Hematopoietic multipotent progenitor cell treated with erythropoietin and hydrocortisone succinate and interleukin-3 and kit ligand, for 4 days (in vitro differentiated cells): ENCODE measurements around the gene IL12A.

ENCODE experiments used
- DNase-seq: peaks from one replicate; pipeline ENCODE4 v3.0.0-alpha.2; 2015

The IL12A gene

DNA sequence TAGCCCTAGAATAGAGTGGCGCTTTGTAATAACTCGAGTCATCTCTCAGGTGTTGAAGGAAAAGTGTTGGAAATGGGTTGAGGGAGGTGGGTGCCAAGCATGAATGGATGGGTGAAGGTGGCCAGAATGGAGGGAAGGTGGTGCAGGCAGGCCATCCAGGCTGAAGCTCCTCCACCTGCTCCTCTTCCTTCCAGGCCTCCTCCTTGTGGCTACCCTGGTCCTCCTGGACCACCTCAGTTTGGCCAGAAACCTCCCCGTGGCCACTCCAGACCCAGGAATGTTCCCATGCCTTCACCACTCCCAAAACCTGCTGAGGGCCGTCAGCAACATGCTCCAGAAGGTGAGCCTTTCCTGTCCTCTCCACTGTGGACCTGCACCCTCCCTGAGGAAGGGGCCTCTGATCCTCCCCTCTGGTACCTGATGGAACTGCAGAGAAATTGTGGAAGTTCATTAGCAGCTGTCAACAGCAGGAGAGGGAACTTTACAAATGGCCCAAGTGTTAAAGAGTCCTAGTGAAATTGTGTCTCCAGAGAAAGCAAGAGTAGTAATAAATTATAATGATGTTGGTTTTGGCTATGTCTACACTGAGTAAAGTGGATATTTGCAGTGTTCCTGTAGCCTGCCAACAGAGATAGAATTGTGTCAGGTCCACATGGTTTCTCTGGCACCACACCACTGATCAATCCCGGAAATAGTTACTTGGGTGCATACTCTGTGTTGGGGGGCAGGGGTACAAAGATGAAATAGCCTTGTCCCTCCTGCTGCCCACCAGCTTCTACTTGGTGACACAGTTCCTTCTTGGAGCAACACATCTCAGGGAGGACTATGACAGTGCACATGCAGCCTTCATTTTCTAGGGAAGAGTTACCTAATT is 1.6 kb downstream of the IL12A start:
- peak; percentile 34 for DNase-seq

DNA sequence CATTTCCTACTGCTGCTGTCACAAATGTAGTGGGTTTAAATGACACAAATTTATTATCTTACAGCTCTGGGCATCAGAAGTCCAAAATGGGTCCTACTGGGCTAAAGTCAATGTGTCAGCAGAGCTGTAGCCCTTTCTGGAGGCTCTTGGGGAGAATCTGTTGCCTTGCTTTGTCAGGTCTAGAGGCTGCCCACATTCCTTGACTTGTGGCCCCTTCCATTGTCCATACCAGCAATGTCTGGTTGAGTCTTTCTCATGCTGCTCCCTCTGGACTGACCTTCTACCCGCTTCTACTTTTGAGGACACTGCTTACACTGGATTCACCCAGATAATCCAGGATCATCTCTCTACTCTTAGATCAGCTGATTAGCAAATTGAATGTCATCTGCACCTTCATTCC is 3.0 kb downstream of the IL12A start:
- DNase-seq = no peak

DNA sequence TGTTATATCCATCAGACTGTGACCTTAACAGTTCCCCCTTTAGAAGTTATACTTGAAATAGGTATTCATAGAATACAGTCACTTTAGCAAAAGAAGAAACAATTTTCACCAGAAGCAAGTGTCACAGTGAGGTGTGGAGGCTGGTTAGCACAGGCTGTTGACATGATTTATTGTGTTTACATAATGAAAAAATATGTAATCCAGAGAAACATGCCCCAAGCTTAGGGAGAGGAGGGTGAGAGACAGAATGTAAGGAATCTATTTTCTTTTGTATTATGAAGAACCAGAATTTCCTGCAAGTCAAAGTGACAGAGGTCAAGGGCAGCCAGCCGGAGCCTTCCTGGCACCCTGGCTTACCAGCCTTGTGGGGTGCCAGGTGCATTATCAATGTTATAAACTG is 4.0 kb downstream of the IL12A start:
- DNase-seq = no peak

DNA sequence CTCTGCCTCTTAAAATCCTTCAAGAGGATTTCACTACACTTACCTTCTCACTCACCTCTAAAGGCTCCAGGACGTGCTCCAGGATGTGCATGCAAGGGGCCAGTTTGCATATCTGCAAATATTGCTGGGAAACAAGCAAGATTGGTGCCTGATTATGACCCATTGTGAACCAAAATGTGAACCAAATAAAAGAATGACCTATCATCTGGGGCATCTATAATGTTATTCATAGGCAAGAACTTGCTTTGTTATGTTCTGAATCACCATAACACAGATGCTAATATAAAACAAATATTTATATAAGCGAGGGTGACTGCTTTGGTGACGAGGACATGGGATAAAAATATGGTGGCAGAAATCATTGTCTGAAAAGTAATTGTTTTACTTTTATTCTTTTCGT is 5.5 kb downstream of the IL12A start:
- no peak for DNase-seq

DNA sequence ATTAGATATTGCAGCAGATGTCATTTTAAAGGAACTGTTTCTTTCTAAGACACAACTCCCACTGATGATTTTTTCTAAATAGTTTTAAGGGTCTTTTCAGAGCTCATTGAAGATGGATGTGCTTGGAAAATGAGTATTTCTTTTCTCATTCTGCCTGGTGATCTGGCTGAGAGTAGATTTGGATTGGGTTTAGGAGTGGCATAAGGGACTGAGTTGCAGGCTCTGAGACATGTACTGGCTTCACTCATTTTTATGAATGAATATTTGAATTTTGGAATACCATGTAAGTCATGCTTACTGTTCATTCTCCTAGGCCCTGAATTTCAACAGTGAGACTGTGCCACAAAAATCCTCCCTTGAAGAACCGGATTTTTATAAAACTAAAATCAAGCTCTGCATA is 6.5 kb downstream of the IL12A start:
- no peak for DNase-seq

DNA sequence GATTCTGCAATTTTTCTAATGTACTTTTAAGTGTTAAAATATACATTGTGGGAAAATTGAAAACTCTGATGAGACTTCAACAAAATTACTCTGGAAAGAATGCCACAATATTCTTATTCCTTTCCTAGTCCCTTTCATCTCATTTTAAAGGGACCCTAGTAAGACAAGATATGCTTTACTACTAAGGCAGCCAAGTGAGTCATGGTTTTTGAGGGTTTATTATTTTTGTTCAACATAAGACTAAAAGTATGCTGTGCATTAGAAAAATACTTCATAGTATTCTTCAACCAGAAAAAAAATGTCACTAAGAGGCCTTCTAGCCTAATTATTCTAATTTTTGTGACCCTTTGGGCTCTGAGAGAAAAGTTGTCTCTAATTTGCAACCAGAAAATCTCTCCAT is 7.4 kb downstream of the IL12A start:
- no peak for DNase-seq

DNA sequence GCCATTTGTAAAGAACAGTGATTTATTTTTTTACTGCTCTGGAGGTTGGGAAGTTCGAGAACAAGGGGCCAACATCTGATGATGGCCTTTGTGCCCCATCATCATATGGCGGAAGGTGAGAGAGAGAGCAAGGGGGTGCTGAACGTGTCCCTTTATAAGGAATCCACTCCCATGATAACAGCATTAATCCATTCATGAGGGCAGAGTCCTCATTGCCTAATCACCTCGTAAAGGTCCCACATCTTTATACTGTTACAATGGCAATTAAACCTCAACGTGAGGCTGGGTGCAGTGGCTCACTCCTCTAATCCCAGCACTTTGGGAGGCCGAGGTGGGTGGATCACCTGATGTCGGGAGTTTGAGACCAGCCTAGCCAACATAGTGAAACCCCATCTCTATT is 8.3 kb downstream of the IL12A start:
- no peak for DNase-seq

DNA sequence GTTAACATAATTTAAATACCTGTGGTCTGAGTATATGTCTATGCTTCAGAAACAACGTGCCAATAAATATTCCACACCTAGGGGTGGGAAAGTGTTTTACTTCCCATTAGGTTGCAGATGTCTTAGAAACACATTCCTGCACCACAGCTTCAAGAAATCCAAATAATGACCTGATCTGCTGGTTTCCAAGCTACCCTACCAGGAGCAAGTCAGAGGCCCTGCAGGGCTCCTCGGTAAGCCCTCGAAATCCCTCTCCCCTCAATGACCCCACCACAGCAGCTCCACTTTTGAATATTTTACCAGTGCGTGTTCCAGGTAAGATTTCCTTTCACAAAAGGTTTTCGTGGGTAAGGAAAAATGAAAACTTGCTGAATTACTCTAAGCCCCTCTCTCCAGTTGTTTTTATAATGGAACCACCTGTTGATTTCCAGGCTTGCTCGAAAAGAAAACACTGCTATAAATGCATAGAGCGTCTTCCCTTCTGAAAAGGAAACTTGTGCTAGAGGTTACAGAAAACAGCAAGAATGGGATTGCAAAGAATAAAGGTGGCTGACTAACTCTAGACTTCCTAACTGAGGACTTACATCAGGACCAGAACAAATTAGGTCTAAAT is 12.6 kb downstream of the IL12A start:
- DNase-seq = no peak

DNA sequence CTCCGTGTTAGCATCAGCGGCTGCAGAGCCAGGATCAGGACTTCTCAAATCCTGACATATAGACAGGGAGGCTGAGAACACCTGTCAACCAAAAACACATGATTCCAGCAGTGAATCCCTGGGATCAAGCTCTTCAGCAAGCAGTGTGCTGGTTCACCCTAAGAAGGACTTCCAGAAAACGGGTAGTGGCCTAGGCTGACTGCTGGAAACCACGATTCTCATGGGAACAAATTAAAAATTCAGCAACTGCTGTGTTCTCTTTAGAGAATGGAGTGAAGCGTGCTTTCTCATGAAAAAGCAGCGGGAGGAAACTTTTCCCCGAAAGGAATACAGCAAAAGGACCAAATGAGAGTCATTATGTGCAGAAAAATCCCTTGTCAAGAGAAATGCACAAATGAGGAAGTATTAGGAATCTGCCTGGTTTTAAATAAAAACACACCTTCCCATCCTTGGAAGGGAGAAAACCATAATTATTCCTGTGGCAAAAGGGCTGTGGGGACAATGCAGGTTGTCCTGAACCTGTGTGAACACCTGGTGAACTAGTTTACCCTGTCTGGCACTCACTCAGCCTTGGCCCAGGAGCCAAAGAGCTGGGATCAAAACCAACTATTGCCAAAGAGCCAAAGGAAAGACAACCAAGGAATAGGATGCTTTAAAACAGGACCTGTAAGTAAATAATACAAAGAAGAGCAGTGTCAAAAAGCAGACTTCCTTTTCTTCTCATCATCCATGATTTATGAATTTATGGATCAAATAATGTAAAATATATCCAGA is 13.4 kb downstream of the IL12A start:
- DNase-seq = no peak

DNA sequence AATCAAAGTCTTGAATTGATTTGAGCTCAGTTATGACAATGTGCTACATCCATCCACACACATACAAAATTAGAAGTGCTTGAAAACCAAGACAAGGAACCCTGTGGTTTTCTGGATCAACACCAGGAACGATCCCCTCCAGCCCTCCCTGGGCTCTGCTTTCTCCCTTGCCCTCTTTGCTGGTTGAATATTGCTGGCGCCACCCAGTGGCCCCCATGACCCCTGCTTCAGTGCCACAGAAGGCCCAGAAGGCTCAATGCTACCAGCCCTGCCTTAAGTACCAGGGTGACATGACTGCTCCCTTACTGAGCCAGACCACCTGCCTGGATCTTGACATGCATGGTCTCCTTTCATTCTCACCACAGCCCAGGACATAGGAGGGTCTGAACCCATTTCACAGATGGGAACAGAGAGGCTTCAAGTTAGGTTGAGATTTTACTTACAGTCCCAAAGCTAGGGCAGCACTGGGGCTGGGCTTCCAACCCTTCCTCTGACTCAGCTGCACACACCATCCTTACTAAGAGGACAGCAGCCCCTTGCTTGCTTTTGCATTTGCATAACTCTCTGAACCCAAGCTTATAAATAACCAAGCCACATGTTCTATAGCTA is 15.0 kb downstream of the IL12A start:
- peak; percentile 85 for DNase-seq

DNA sequence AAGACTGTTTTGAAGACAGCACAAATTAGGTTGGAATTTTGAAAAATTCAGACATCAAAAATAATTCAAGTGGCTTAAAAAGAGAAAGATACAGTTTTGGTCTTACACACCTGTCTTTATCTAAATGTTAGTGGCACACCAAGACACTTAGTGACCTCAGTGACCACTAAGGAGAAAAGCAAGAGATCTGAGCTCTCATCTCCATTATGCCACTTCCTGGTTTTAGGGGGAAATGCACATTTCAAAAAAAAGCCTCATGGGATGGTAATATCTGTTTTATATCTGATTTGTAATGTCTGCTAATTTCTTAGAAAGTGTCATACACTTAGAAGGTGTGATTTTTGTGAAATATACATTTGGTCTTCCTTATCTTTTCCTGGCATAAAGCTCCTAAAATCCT is 16.4 kb downstream of the IL12A start:
- DNase-seq = peak; percentile 56

DNA sequence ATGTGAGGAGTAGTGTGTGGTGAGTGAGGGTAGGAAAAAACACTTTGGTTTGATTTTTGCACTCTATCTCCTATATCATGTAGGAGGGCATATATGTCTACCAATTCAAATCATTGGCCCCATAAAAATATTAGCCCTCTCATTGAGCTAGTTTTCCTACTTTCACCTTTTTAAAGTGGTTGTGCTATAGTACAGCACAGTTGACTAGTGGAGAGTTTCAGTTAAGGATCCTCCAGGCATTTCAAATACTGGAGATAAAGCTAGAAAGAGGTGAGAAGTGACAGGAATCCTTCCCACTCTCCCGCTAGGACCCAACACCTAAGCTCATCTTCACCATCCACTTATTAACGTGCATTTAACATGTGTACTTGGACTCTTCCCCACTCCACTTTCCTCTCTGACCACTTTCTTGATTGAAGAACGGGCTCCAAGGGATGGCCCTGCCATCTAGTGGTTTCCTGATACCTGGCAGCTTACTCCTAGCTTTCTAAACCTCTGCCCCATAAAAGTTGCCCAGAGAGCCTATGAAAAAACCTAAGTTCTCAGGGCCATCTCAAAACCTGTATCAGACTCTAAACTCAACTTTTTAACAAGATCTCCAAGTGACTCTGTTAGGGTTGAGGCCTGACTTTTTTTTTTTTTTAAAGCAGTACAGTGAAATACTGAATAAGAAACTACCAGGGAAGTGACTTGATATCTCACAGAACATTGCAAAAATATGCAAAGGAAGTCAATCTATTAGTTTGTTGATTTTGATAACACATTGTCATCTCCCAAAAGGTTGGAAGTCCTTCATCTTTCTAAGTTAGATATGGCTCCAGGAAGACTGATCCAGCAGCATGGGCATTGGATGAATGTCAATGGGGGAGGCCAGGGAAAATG is 17.9 kb downstream of the IL12A start:
- peak; percentile 87 for DNase-seq

DNA sequence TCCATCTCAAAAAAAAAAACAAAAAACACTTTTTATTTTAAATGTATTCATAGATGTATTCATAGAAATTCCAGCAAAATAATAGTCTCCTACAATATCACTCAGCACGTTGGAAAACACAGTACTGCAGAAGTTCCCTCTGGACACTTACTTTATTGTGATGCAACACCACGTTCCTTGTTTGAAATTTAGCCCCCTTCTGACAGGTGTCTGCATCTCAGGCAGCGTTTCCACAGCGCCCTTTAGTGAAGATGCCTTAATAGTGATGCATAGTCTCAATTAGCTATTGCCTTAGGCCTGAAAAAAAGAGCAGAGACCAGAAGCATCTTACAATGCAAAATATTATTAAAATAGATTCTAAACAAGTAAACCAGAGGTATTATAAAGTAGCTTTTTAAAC is 20.3 kb downstream of the IL12A start:
- DNase-seq = no peak

DNA sequence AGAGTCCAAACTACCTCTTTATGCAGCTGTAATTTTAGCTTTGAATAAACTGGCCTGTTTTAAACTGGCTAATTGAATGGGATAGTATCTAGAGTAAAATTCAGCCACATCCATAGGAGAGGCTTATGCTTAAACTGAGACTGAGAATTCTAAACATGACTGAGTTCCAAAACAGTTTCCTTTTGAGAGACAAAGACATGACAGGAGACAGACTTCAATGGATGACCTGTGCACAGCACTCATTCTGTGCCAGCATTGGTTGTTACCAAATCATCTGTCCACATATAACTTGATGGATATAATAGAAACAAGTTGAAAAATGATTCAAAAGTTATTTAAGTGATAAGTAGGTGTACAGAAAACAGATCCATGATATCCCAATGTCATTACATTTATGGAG is 20.9 kb downstream of the IL12A start:
- DNase-seq = no peak

DNA sequence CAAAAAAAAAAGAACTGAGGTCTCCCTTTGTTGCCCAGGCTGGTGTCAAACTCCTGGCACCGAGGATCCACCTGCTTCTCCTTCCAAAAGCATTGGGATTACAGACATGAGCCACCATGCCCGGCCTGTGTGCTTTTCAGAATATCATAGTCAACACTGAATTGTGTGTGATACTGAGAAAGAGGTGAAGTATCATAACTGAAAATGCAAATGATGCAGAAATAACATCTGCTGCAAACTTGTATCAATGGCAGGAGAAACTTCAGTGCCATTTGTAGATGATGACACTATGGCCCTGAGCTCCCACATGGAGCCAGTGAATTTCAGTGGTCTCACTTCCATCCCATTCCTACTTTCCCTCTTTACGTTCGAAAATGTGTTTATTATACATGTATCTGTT is 21.9 kb downstream of the IL12A start:
- DNase-seq = no peak

DNA sequence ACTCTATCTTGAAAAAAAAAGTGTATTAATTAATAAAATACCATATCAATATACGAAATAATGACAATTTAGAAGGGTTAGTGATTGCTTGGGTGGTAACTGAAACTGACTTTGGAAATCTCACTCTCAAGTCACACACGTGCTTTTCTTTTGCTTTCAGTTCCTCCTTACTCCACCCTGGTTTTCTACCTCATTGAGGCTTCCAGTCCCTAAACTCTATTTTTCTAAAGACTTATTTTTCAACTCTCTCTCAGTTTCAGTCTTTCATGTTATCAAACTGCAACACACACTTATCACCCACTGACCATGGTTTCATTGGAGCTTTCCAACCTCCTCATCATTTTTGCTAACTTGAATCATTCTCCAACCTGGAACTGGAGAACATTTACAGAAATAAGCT is 23.5 kb downstream of the IL12A start:
- DNase-seq = peak; percentile 74

DNA sequence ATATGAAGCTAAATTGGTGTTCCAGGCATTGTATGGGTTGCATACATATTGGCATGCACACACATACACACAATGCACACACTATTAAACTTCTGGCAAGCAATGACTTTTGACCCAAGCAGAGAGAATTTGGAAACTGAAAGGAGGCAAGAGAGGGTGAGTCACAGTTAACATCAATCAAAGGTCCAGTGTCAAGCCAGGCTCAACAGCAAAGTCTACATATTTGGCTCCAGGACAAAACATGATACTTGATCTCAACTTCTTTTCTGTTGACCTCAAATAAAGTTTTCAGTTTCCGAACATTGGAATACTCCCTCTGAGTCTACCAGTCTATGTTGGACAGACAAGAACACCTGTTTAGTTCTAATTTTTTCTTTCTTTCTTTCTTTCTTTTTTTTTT is 28.3 kb downstream of the IL12A start:
- DNase-seq = no peak

DNA sequence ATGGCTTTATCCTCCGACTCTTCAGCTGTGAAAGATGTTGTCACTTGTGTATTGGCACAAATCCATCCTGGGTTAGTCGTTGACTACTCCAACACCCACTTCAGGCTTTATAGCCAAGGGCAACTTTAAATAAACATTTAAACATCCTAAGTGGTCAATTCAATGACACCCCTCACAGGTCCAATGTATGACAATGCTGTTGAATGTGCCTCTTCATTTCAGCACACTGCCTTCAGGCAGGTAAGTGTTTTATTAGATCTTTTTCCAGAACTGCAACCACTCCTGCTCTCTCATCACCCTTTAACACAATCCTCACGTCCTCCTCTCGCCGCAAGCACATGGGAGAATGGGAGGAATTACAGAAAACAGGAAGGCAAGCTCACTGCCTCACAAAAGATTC is 30.3 kb downstream of the IL12A start:
- no peak for DNase-seq

DNA sequence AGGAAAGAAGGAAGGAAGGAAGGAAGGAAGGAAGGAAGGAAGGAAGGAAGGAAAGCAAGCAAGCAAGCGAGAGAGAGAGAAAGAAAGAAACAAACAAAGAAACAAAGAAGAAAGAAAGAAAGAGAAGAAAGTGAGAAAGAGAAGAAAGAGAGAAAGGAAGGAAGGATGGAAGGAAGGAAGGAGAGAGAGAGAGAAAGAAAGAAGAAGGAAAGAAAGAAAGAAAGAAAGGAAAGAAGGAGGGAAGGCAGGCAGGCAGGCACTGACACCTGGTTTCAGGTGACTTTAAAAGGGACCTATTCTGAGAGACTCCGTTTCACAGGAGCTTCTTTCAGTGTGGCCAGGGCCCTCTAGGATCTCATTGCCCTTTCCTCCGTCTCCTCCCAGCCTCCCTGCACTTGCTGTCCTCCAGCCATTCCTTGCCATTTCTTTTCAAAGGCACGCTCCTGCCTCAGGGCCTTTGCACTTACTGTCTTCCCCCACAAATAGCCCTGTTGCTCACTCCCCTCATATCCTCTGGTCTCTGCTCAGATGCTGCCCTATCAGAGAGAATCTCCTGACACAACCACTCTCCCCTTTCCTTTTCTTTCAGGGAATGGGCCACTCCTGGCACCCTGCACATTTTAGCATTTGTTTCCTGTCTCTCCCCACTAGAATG is 31.5 kb downstream of the IL12A start:
- no peak for DNase-seq

DNA sequence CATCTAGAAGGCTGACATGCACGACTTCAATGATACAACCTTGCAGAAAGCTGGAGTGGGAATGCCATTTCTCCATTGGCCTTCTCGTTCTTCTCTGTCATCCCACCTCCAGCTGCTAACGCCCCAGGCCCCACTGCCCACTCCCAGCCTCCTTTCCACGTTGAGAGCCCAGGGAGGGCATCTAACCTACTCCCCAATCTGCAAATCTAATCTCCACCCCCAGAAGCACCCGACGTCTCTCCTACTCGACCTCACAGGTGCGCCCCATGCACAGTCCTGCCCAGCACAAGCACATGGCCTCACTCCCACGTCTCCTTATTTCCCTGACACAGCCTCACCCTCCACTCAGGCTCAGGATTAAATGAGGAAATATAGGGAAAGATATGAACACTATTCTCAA is 33.4 kb downstream of the IL12A start:
- DNase-seq = no peak

DNA sequence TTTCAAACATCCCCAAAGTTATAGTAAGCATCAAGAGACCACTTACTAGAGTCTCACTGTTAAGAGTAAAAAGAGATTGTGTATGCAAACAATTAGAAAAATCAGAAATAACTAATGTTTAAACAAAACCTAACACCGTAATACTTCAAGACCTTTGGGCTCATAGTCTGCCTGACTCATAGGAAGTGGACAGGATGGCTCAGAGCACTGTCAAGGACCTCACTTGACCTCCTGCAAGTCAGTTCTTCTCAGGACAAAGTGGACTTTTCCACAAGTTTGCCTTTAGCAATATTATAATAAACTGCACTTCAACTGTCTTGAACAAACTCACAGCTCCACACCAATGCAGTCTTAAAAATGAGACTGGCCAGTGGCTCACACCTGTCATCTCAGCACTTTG is 34.8 kb downstream of the IL12A start:
- no peak for DNase-seq
